GM11168 (cell line): ENCODE results near the gene FGR.

Source experiments
- in situ Hi-C: fragments of 300-500 bp; cut with MboI; formaldehyde crosslinking; loops from one replicate; pipeline ENCODE4 v1.12.0; 2022; ENCODE audit warnings: low sequenced_read_pairs; ENCODE audit not compliant: unreplicated experiment

FGR gene

GRCh38 chr1:27592931-27593677 lies 41.9 kb downstream of the FGR start:
- in situ Hi-C loops: no loop called here

- in situ Hi-C loops: no loop called here
Measured at GRCh38 chr1:27592232-27592930, 42.6 kb downstream of the FGR start.

- in situ Hi-C loops: no loop called here
Measured at GRCh38 chr1:27591622-27592021, 43.4 kb downstream of the FGR start.

- in situ Hi-C loops: no loop called here
Measured at GRCh38 chr1:27590917-27591508, 44.0 kb downstream of the FGR start.

GRCh38 chr1:27589841-27590426 lies 45.1 kb downstream of the FGR start:
- in situ Hi-C loops: no loop called here

GRCh38 chr1:27589441-27589840 lies 45.5 kb downstream of the FGR start:
- in situ Hi-C loops: no loop called here

- in situ Hi-C loops: no loop called here
Measured at GRCh38 chr1:27588256-27589232, 46.4 kb downstream of the FGR start.

- in situ Hi-C loops: no loop called here
Measured at GRCh38 chr1:27585684-27586083, 49.3 kb downstream of the FGR start.

GRCh38 chr1:27584453-27584852 lies 50.5 kb downstream of the FGR start:
- in situ Hi-C loops: no loop called here

GRCh38 chr1:27583479-27583878 lies 51.5 kb downstream of the FGR start:
- in situ Hi-C loops: no loop called here

GRCh38 chr1:27581823-27582243 lies 53.2 kb downstream of the FGR start:
- in situ Hi-C loops: no loop called here

GRCh38 chr1:27577504-27578188 lies 57.3 kb downstream of the FGR start:
- in situ Hi-C loops: no loop called here

GRCh38 chr1:27576806-27577227 lies 58.2 kb downstream of the FGR start:
- in situ Hi-C loops: no loop called here

GRCh38 chr1:27575840-27576331 lies 59.1 kb downstream of the FGR start:
- in situ Hi-C loops: no loop called here

GRCh38 chr1:27574871-27575831 lies 59.8 kb downstream of the FGR start:
- in situ Hi-C loops: no loop called here

- in situ Hi-C loops: no loop called here
Measured at GRCh38 chr1:27574001-27574781, 60.8 kb downstream of the FGR start.

GRCh38 chr1:27572679-27573426 lies 62.1 kb downstream of the FGR start:
- in situ Hi-C loops: no loop called here
